ENCODE measurements around the gene NR6A1.

Gene NR6A1

DNA sequence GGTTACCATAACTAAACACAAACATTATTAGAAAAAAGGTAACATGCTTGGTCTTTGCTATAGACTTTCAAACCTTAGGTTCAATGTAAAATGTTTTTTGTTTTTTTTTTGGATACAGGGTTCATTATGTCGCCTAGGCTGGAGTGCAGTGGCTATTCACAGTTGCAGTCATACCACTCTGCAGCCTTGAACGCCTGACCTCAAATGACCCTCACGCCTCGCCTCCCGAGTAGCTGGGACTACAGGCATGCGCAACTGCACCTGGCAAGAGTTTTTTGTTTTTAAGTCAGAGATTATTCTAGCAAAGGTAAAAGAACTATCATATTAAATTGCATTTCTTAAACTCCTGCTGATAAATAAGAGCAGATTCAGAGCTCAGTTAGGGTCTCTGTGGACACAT is 208.8 kb downstream of the NR6A1 start:
- DNase-seq, result no peak

DNA sequence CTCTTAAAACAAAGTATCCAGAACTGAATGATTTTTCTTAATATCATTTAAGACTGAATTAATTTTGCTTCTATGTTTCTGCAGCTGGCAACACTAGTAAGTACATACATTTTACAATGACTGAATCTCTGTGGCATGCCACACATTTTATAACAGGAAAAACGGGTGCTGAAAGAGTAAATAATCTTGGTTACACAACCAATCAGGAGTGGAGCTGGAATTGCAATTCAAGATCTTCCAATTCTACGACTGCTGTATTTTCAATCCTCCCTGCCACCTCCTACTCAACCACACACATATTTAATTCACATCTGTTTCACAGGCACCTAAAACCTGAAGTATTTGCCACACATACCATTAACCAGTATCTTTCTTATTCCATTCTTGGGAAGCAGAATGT is 211.2 kb downstream of the NR6A1 start:
- DNase-seq, result no peak

DNA sequence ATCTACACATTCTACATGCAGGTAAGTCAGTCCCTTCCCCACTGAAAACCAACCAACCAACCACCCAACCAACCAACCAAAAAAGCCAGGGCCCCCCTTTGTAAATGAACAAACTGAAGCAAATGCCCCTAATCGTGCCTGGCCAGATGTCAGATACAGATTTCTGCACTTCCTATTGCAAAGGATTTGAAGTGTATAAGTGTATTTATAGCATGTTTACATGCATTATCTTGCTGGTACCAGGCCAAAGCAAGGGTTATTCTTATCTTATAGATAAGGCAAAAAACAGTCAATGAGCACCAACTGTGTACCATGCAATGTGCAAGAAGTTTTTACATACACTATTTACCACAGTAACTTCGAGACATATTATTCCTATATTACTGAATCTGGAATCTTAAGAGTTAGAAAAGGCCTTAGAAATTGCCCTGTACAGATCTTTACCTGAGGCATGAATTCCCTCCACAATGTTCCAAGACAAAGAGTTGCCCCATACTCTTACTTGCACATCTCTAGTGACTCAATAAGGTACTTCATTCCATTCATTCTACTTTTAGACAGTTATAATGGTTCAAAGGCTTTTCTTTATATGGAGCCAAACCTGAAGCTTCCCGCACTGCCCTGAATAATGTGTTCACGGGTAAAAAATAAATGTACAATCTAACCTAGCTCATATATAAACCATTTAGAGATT is 212.2 kb downstream of the NR6A1 start:
- no peak for DNase-seq

DNA sequence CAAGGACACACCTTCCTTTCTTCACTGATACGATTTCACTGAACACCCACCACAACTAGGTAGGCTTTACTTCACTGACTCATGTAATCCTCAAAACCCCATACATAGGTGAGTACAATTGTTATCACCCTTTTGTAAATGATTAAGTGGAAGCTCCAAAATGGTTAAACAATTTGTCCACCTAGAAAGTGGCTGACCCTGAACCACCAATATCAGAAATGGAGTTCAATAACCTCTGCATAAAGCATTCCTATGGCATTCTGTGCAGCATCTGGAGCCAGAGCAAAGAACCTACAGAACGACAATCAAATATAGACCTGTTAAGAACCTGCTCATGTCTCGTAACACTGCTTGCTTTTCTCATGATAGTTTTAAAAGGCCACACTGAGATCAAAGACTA is 213.2 kb downstream of the NR6A1 start:
- no peak for DNase-seq

DNA sequence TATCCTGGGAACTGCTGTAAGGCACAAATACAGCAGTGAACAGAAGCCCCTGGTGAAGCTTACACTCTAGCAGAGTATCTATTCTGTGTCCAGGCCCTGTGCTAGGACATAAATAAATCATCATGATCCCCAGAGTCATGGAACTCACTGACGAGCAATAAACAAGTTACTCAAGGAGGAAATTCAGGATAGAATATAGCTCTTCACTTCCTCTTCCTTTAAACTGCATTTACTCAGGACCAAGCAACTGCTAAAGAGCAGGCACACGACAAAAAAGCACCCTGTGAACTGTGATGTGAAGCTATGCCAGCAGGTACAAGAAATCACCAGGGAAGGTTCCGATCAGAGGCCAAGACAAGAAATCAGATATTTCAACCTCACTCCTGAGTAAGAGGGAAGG is 216.1 kb downstream of the NR6A1 start:
- DNase-seq, result no peak

GRCh38 chr9:124553738-124554137 is 217.4 kb downstream of the NR6A1 start:
- no peak for DNase-seq

DNA sequence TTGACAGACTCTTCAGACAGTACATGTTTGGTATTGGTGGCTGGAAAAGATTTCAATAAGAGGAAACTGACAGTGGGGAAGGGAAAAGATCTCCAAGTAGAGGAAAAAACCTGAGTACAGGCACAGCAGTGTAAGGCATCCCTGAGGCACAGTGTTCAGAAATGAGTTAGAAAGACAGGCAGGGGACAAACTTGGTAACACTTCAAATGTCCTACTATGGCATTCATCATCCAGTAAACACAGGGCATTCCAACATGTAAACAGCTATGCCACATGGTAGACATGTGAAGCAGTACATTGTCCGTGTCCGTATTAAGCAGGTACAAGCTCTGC is 218.9 kb downstream of the NR6A1 start:
- DNase-seq, result no peak

DNA sequence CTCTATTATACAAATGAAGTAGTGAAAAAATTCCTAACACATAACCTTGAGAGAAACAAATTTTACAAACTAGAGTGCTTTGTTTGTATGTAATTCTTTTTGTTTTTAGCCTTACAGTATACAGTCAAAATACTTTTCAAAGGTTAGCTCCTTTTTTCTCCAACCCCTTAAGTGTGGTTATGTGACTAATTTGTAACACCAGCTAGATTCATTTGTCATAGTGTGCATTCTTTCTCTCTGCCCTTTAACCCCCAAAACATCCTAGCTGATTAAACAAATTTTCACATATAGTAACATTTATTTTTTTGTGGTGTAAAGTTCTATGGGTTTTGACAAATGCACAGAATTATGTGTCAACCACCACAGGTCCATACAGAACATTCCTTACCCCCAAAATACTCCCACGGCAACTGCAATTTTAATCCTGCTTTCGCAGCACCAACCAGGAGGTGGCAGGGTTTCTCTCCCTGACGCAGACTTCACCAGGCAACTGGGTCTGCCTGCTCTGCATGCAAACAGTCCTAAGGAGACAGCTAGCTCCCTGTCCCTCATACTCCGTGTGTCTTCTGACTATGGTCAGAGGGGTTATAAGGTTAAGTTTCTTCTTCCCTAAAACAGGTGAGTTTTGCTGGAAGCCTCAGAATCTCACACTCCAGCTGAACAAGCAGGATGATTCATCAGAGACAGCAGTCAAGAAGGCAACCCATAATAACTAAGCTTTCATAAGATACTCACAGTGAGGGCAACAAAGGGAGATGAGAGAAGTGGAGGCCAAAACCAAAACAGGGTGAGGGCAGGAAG is 219.4 kb downstream of the NR6A1 start:
- DNase-seq, result peak; percentile 74

- no peak for DNase-seq
Measured at GRCh38 chr9:124550072-124550471, 221.0 kb downstream of the NR6A1 start.

GRCh38 chr9:124549016-124549415 is 222.1 kb downstream of the NR6A1 start:
- DNase-seq, result no peak

- DNase-seq, result peak; percentile 18
Measured at GRCh38 chr9:124544535-124544934, 226.6 kb downstream of the NR6A1 start.

GRCh38 chr9:124541824-124542223 is 229.3 kb downstream of the NR6A1 start:
- DNase-seq, result no peak

DNA sequence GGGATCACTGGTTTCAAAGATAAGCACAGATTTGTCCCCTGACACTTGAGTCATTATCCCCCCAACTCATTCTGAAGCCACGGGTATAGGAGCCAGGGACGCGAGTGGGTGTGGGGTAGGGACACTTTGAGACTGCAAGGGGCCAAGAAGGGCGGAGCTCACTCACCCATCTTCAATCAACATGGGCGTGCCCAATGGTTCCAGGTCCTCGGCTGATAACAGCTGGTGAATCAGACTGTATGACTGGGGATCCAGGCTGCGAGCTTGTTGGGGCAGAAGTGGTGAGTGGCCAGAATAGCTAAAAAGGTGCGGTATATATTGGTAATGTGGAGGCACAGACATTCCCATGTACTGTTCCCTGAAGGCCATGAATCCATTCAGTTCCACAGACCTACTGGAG is 233.2 kb downstream of the NR6A1 start:
- DNase-seq, result no peak

GRCh38 chr9:124535846-124536245 is 235.3 kb downstream of the NR6A1 start:
- peak; percentile 90 for DNase-seq

GRCh38 chr9:124532897-124533296 is 238.2 kb downstream of the NR6A1 start:
- no peak for DNase-seq

DNA sequence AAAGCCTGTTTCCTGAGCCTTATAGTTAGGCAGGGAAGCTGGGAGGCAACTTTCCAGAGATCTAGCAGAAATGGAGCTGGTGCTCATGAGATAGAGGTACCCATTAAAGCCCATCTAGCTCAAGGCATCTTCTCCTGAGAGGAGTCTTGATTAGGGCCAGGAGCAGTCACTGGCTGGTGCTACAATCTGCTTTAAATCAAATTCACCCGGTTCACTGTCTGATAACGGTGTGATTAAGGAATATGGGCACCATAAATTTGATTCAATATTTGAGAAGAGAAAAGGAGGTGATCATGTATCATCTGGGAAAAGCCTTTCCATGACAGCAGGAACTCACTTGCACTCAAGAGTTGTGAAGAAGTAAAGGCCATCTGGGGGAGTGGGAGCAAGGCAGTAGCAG is 240.0 kb downstream of the NR6A1 start:
- no peak for DNase-seq

DNA sequence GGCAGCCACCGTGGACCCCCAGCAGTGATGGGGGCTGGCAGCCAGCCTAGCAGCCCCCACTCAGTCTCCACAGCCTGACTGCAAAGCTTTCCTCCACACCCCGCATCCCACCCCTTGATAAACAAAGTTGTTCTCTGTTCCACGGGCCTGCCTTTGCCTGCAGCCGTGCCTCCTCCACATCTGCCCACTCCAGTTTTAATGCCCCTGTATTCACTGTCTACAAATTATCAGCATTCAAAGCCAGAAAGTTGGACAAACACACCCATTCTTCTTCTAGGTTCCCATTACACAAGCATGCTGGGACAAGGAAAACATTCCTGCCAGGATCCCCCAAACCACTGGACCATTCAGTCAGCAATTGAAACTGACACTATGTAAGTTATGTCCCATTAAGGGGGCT is 240.9 kb downstream of the NR6A1 start:
- no peak for DNase-seq

DNA sequence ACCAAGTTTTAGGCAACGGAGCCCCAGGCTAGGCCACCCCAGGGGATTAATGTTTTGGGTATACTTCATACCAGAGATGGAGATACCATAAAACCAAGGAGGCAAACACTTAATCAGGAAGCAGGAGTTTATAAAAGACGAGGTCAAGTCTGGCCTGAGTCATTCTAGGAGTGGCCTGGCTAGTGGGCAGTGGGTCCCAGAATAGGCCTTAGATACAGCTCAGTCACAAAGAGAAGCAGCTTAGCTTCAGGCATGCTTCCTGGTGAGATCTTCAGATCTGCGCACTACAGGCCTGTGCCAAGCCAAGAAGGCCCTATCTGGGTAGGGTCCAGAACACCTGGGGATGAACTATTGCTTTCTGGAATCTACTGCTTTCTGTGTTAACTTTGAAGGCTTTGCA is 243.3 kb downstream of the NR6A1 start:
- no peak for DNase-seq

GRCh38 chr9:124526174-124526573 is 244.9 kb downstream of the NR6A1 start:
- no peak for DNase-seq

DNA sequence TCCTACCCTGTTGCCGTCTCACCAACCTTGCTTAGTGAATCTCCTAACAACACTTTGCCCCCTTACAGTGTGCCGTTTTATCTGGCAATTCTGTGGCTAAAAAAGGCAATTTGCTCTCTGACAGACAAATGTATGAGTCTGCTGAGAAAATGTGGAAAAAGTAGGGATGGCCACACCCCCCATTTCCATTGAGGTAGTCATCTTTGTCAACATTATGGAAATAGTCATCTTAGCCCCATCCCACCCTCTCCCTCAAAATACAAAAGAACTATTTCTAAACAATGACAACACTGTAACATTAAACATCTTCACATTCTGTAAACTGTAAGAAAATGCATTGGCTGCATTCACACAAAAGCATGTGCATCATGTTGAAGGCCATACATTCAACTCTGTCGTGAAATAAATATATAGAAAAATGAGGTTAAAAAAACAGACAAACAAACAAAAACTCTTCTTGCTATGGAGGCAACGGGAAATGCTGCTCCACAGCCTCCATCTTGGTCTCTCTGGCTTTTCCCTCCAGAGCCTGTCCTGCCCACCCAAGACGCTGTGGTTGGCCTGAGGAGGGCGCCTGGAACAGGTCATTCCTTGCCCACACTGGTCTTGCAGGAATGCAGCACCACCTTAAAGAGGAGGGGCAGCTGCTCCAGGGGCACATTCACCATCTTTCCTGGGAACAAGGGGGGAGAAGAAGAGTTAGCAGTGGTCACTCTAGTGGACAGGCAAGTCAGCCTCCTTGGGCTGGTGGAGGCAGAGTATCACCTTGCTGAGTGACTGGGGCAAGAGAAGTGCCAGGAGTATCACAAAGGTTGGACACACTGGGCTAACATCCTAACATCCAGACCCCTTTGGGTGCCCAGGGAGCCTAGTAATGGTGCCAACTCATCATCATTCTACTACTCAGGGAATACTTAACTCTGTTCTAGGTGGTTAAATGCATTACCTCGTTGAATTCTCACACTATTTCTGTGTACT is 248.7 kb downstream of the NR6A1 start:
- peak; percentile 18 for DNase-seq

DNA sequence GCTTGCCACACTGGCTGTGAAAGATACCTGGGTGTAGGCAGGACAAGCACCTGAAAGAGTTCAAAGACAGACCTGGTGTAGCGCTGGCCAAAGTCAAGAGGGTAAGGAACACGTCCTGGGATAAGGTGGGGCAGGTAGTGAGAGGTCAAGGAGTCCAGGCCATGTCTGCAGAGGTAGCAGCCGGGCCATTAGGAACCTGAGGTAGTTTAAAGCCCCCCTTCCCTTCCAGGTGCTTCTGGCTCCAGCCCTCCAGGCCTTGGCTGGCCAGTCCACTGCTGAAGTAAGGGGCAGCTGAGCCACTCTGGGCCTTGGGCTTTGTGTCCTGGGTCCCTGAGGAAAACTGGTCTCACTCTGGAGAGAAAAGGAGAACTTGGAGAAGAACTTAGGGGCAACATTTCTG is 250.0 kb downstream of the NR6A1 start:
- no peak for DNase-seq

DNA sequence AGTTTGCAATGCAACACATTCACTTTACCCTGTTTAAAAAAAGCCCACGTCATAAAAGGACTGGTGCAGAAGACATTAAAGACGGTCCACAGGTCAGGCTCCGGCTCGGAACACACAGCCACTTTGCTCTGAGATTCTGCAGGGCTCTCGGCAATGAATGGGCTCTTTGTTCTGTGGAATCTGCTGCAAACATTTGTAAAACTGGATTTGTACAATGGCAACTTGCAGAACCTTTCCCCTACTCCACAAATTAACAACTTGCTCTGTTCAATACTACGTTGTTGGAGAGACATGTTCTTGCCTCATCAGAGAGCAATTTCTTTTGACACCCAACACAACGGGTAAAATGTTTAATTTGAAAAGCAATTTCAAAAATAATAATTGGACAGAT is 250.9 kb downstream of the NR6A1 start:
- no peak for DNase-seq

DNA sequence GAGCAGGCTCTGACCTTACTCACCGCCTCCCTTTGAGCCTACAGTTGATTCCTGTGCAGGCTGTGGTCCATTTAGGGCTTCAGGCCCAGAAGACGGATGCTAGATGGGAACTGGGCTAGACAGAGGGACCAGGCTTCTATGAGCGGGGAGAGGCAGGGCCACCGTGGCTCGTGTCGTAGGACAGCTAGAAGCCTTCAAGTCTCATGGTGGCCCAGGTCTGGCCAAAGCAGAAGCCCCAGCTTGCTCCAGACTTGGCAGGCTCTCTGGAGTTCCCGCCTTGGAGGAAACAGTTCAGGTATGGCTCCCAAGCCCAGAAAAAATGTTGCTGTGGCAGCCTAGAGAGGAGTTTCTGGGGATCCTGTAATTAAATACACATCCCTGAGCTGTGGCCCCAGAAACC is 253.0 kb downstream of the NR6A1 start:
- DNase-seq, result no peak

DNA sequence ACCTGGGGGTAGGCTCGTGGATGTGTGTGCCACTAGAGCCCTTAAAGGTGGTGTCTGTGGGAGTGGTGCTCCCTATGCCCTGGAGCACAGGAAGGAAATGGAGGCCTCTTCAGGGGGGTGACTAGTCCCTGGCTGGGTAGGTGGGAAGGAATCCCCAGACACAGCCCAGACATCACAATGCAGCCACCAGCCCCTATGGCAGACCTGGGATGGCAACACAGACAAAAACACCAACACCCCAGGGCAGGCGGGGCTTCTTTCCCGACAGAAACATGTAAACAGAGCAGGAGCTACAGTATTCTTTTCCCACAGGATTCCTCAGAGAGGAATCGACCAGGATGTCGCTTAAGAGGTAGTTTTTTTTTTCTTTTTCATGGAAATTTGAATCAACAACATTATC is 253.5 kb downstream of the NR6A1 start:
- DNase-seq, result no peak

Measured in NCI-H82 (cell line).